UCSD-AML1 (cell line): ENCODE data around the gene HEYL.

ENCODE experiments used
- DNase-seq: peaks from one replicate; lab custom pipeline; 2025; ENCODE audit not compliant: unreplicated experiment; lab: John Stamatoyannopoulos, UW

The HEYL gene

GRCh38 chr1:39639305-39640130 lies at the start of gene HEYL:
HEYL (minus strand) TSS chr1:39639643; CDS start chr1:39639625, 18 bp downstream.
- peak; percentile 89 for DNase-seq

DNA sequence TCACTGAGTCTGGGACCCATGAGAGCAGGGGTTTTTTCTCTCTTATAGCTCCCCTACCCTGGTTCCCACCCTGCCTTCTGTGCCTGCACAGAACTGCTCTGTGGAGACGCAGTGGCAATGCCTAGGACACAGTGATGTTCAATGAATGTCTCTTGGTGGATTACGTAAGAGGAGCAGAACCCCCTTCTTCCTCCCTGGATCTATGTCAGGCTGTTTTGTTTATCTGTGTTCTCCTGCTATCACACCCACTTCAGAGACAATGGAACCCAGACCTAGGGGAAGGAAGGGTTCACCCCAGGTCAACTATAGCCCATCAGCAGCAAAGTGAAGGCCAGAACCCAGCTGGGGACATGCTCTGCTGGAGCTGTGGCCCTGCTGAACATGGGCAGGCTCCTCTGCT lies 49.8 kb upstream of the HEYL start:
- DNase-seq = no peak

DNA sequence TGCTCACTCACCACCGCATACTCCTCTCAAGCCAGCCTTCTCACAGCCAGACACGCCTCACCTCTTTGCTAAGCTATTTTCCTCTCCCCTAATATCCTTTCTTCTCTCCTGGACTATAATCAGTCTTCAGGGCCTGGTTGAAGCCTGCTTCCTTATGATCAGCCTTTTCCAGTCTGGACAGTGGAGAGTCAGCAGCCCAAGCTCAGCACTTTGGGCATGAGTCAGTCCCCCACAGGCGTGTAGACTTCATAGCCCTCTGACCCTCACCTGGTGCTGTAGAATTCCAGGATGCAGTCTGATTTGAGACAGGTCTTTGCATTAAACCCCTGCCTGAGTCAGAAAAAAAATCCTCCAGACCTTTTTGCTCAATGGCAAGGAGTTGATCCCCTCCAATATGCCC lies 49.3 kb upstream of the HEYL start:
- no peak for DNase-seq

DNA sequence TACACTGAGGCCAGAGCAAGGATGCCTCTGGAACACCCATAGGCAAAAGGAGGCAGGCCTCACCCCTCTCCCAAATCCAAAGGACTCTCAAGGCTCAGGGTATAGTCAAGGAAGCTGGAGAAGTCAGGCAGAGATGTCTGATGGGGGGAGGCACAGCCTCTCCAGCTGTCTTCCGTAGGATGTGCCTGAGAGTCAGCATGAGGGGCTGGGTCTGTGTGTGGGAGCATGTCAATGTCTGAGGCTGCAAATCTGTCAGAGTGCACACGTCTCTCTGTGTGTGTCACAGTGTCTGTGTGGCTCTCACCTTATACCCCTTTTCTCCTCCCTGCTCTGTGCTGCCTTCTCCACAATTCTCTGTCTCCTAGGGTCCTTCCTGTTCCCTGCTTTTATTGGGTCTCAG lies 47.8 kb upstream of the HEYL start:
- DNase-seq = no peak

- DNase-seq = no peak
Observed at GRCh38 chr1:39685071-39685470, 45.6 kb upstream of the HEYL start.

DNA sequence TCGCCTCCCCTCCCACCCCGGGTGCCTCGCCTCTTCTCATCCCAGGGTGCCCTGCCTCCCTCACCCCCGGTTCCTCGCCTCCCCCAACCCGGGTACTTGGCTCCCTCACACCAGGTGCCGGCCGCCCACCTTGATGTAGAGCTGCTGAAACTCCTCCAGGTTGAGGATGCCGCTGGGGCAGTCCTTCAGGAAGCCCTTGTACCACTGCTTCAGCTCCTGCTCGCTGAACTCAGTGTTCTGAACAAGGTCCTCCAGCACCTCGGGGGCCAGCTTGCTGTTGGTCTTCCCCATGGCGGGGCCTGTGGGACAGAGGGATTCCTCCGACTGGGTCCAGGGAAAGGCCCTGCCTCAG lies 44.8 kb upstream of the HEYL start:
- no peak for DNase-seq

DNA sequence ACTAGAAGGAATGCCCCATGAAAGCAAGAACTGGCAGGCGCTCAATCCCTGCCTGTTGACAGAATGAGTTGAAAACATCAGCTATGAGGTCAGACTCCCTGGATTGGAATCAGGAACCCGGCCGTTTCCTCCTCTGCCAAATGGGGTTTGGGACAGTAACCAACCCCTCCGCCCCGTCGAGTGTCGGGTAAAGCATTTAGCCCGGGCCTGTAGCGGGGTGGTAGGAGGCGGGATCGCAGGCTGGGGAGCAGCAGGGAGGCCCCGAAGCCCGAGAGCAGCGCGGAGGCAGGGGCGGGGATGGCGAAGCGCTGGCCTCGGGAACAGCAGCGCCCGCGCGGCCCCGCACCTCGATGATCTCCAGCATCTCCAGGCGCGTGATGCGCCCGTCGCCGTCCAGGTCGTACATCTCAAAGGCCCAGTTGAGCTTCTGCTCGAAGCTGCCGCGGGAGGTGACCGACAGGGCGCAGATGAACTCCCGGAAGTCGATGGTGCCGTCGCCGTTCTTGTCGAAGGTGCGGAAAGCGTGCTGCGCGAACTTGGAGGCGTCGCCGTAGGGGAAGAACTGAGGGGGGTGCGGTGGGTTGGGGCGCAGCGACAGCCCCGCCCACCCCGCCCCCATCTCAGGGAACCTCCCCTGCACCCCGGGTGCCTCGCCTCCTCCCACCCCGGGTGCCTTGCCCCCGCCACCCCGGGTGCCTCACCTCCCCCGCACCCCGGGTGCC lies 44.3 kb upstream of the HEYL start:
- DNase-seq = no peak

- no peak for DNase-seq
Observed at GRCh38 chr1:39681999-39682398, 42.6 kb upstream of the HEYL start.

GRCh38 chr1:39681294-39681693 lies 41.9 kb upstream of the HEYL start:
- DNase-seq = no peak

GRCh38 chr1:39680751-39681150 lies 41.3 kb upstream of the HEYL start:
- no peak for DNase-seq

DNA sequence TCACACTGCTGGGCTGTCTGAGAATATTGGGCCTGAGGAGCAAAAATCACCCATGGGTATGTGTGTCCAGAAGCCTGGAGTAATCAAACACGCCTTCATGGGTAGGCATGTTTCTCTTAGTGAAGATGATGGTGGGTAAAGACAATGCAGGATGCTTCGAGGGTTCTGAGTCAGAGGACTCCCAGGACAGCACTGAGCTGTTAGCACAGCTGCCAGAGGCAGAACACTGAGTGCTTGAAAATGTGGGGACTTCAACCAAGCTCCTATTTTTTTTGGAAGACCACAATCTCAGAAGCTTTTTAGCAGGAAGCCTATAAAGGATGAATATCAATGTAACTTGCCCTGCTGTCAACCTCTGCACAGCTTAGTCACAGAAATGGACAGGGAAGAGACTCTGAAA lies 40.4 kb upstream of the HEYL start:
- DNase-seq = no peak

DNA sequence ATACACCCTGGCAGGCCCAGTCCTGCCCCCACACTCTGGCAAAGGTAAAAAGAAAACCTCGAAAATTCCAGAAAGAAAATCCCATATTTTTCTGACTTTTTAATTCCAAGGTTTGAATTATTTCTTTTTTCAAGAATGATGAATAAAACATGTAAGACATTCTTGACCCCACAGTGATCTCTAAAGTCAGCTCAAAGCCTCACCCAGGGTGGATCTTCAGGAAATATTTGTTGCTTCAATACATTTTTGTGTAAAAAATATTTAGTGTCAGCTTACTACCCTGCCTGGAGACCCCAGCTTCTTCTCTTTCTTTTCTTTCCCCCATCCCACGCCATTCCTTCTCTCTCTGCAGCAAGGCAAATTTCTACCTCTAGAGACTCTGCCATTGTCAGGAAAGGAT lies 39.4 kb upstream of the HEYL start:
- DNase-seq = no peak

GRCh38 chr1:39677645-39678044 lies 38.2 kb upstream of the HEYL start:
- no peak for DNase-seq

GRCh38 chr1:39676948-39677548 lies 37.6 kb upstream of the HEYL start:
- DNase-seq = no peak

- DNase-seq = no peak
Observed at GRCh38 chr1:39675220-39675619, 35.8 kb upstream of the HEYL start.

GRCh38 chr1:39673215-39673614 lies 33.8 kb upstream of the HEYL start:
- DNase-seq = no peak

DNA sequence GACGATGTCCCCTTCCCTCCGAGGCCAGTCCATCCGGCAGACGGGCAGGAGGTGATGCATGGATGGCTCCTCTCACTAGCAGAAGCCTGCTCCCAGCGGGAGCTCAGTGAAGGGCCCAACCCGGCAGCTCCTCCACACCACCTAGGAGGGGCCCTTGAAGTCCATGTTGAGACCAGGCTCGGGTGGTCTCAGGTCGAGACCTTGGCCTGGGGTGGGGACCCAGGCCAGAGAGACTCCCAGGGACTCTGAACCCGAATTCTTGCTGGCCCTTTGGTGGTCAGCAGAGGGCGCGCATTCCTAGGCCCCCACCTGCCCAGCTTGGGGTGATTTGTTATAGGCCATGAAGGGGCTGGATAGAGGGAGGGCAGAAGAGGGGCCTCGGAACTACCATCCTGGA lies 33.1 kb upstream of the HEYL start:
- DNase-seq = peak; percentile 37

DNA sequence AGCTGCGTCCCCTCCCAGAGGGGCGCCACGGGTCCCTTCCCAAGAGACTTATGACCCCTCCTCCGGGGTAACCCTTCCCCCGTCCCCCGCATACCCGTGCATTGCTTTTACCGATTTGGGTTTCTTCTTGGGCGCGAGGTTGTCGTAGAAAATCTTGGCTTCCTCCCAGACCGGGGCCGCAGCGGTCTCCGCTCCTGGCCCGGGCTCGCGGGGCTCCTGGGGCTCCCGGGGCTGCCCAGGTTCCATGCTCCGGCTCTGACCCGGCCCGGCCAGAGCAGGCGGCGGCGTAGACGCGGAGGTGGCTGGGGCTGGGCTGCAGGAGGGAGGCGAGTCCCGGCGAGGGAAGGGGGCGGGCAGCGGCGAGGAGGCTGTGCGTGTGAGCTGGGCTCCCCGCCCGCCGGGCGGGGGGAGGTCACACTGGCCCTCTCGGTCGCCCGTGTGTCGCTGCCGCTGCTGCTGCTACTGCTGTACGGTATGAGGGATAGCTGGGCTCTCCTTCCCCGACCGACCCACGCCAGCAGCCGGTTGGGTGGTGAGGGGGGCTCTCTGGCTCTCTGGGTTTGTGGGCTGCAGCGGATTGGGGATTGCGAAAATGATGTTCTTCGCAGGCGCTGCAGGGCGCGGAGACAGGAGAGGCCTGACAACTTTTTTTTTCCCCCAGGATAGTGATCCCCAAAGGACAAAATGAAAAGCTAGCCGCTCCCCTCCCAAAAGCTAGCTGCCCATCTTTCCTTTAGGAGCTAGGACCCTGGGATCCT lies 32.5 kb upstream of the HEYL start, which contains the start of gene NT5C1A:
TSS of gene NT5C1A (minus strand) at position 315 of the 758 bp plus-strand sequence. CDS start at position 246, 69 bp downstream.
- no peak for DNase-seq

DNA sequence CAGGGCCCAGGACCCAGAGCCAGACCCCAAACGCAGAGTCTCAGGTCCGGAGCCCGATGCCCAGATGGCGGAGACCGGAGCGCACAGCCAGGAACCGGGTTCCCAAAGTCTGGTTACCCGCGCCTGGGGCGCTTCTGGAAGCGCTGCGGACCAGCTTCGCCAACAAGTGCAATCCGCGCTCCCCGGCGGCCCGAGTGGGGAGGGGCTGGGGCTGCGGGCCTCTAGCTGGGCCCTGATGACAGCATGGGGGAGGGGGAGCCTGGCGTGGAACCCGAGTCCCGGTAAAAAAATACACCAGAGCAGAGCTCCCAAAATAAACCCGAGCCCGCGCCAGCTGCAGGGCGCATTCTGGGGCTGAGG lies 32.0 kb upstream of the HEYL start:
- DNase-seq = no peak

DNA sequence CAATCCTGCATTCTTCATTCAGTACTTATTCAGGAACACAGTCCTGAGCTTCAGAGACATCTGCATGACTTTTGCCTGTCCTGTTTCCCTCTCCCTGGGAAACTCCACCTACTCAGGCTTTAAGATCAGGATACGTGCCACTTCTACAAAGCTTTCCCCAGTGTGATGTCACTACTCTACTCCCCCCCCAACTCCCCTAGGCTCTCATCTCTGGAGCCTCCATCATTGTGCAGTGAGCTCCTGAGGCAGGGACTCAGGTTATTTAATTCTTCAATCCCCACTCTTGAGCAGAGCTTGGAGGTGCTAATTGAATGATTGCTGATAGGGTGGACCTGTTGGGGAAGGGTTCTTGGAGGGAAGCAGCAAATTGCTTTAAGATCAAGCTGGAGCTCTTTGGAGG lies 31.2 kb upstream of the HEYL start:
- DNase-seq = no peak

- no peak for DNase-seq
Observed at GRCh38 chr1:39668894-39669293, 29.5 kb upstream of the HEYL start.
